Calu3 (cell line): ENCODE measurements around the gene SLC15A1. TPM values are rescaled to one million over a fixed set of nuclear protein-coding genes. Genes with fewer than 3 reads are reported as not detected.

Source experiments
- Bru-seq: library from RNA; stranded (reverse); fragments of 400-500 nt; gene quantifications from one replicate; lab custom pipeline; 2021; lab: Mats Ljungman, UMichigan
- BruChase-seq, 2 experiments: library from RNA; stranded (reverse); fragments of 400-500 nt; gene quantifications; one replicate each; lab custom pipeline; 2021; lab: Mats Ljungman, UMichigan
- BruUV-seq: library from RNA; stranded (reverse); fragments of 400-500 nt; replicated peaks from 2 replicates; lab custom pipeline; 2021; lab: Mats Ljungman, UMichigan
- CTCF ChIA-PET: fragments of 300-600 bp; sonication (Branson Sonifier 250); formaldehyde crosslinking; loops from one replicate; lab custom pipeline; 2022; ENCODE audit warnings: antibody characterized with exemption; lab: Charles Lee
- DNase-seq: peaks from one replicate; pipeline ENCODE4 v3.0.0; 2022
- H3K27ac Mint-ChIP-seq: one replicate; pipeline ENCODE4 v1.8.0; 2022; ENCODE audit warnings: mixed read lengths; ENCODE audit not compliant: unreplicated experiment
- H3K27me3 Mint-ChIP-seq: one replicate; pipeline ENCODE4 v1.8.0; 2022; ENCODE audit warnings: mixed read lengths; ENCODE audit not compliant: unreplicated experiment
- H3K36me3 Mint-ChIP-seq: one replicate; pipeline ENCODE4 v1.8.0; 2022; ENCODE audit warnings: mild to moderate bottlenecking, moderate library complexity, mixed read lengths; ENCODE audit not compliant: insufficient read depth, unreplicated experiment
- H3K4me1 Mint-ChIP-seq: one replicate; pipeline ENCODE4 v1.8.0; 2022; ENCODE audit warnings: mild to moderate bottlenecking, low read depth, mixed read lengths; ENCODE audit not compliant: unreplicated experiment
- H3K4me3 Mint-ChIP-seq: one replicate; pipeline ENCODE4 v1.8.0; 2022; ENCODE audit warnings: mild to moderate bottlenecking, low read depth, moderate library complexity, mixed read lengths; ENCODE audit not compliant: unreplicated experiment
- H3K9me3 Mint-ChIP-seq: one replicate; pipeline ENCODE4 v1.8.0; 2022; ENCODE audit warnings: low read depth, mixed read lengths; ENCODE audit not compliant: unreplicated experiment
- CTCF ChIP-seq: fragments of 200-600 bp; IDR thresholded peaks from one replicate; pipeline ENCODE4 v1.8.0; 2022; ENCODE audit warnings: antibody characterized with exemption; ENCODE audit not compliant: unreplicated experiment
- intact Hi-C: fragments of 100-400 bp; cut with micrococcal nuclease; formaldehyde crosslinking; loops from one replicate; pipeline ENCODE4 v1.10.0; 2022; ENCODE audit not compliant: unreplicated experiment
- long read RNA-seq: library from polyadenylated mRNA; stranded (forward); transcript quantifications from one replicate; pipeline ENCODE4 v2.0.0, GENCODE V29; 2022
- total RNA-seq: library from RNA; stranded (reverse); gene quantifications from 2 replicates; pipeline ENCODE4 v1.2.3, GENCODE V29; 2022

The SLC15A1 gene, protein sequence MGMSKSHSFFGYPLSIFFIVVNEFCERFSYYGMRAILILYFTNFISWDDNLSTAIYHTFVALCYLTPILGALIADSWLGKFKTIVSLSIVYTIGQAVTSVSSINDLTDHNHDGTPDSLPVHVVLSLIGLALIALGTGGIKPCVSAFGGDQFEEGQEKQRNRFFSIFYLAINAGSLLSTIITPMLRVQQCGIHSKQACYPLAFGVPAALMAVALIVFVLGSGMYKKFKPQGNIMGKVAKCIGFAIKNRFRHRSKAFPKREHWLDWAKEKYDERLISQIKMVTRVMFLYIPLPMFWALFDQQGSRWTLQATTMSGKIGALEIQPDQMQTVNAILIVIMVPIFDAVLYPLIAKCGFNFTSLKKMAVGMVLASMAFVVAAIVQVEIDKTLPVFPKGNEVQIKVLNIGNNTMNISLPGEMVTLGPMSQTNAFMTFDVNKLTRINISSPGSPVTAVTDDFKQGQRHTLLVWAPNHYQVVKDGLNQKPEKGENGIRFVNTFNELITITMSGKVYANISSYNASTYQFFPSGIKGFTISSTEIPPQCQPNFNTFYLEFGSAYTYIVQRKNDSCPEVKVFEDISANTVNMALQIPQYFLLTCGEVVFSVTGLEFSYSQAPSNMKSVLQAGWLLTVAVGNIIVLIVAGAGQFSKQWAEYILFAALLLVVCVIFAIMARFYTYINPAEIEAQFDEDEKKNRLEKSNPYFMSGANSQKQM
- total RNA-seq (0.99 and 1.7 TPM in 2 replicates), Bru-seq, nascent RNA (percentile 25 among the genes with signal in this experiment), BruChase-seq, experiment 1, labeled RNA remaining after a 6-hour chase (percentile 24 among the genes with signal in this experiment), BruChase-seq, experiment 2, labeled RNA remaining after a 2-hour chase (percentile 25 among the genes with signal in this experiment)
- long read RNA-seq, partial matches to known transcripts, result 0 of 1 reads
- long read RNA-seq, other reads (novel, unspliced or antisense), result 0 of 1 reads

DNA sequence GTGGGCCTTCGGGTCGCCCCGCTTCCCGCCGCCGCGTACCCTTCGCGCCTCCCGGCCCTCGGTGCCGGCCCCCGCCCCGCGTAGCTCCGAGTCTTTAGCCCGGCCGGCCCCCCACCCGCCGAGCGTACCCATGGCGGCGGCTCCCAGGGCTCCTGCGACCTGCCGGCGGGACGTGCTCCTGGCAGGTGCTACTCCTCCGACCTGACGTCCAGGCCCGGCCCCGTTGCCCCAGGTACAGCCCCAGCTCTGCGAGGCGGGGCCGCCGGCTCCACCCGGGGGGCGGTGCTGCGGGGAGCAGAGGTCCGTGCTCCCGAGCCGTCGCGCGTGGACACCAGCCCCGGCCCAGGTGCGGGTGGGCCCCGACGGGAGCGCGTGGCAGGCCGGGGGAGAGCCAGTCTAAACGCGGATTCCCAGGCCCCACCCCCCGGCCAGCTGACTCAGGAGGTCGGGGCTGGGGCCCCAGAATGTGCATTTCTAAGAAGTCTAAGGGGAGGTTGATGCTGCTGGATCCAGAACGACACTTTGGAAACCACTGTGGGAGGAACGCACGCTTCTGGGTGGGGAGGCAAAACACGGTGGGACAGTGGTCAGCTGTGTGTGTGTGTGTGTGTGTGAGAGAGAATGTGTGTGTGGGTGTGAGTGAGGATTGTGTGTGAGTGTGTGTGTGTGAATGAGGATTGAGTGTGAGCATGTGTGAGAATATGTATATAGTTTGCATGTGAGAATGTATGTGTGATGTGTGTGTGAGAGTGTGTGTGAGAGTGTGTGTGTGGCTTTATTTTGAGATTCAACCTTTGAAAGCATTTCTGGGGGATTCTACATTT, at the start of gene SLC15A1:
TSS of gene SLC15A1 (minus strand) at position 206 of the 824 bp plus-strand sequence. CDS start at position 132, 74 bp downstream.
- BruUV-seq, result no TSS peak
- CTCF ChIA-PET, result no interaction called here
- no peak for TF ChIP-seq CTCF
- H3K4me3 Mint-ChIP-seq, result peak within 1 kb of the TSS; percentile 43
- H3K9me3 Mint-ChIP-seq, result peaks cover 3% of the 10 kb centered on the region
- DNase-seq, result peak; percentile 20
- no peak within 1 kb of the TSS for H3K27ac Mint-ChIP-seq
- H3K4me1 Mint-ChIP-seq, result no peaks in the 10 kb centered on the region
- intact Hi-C loops, result no loop called here
- H3K27me3 Mint-ChIP-seq, result no peaks in the 10 kb centered on the region
- H3K36me3 Mint-ChIP-seq, result no peaks in the 10 kb centered on the region

DNA sequence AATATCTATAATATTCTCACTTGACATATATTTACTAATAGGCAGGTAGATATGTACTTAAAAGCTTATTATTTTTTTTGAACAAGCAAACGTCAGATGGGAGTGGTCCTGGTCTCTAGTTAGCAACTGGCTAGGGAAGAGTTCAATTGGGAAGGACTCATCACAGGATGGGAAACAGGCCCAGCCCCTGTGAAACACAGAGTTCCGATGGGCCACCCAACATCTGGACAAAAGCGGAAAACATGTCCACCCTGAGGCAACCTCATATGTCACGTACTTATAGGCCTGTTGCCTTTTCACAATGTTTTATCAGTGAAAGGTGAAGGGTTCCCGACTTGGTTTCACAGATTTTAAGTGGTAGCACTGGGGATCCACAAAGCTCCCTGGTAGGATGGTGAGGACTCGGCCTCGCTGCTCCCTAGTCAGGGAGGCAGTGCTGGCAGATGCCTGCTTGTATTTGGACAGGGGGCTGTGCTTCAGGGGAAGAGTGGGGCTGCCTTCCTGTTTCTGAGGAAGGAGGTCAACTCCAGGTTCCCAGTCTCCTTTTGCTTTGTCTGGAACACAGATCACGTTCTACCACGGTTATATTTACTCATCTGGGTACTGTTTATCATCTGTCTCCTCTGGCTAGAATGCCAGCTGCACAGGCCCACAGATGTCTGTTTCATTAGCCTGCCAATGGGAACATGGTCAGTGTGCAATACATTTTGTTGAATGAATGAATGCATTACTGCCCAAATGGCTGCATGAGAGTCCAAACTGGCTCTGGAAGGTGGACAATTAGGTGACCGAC, 49.4 kb upstream of the SLC15A1 start:
- Mint-ChIP-seq H3K27me3 (no peaks in the 10 kb centered on the region), H3K27ac (no peak overlapping the region), H3K9me3 (no peaks in the 10 kb centered on the region), H3K36me3 (no peaks in the 10 kb centered on the region), H3K4me1 (no peaks in the 10 kb centered on the region), H3K4me3 (no peak overlapping the region)
- DNase-seq, result no peak
- CTCF ChIA-PET, result no interaction called here
- no TSS peak for BruUV-seq
- no peak for TF ChIP-seq CTCF
- intact Hi-C loops, result no loop called here

DNA sequence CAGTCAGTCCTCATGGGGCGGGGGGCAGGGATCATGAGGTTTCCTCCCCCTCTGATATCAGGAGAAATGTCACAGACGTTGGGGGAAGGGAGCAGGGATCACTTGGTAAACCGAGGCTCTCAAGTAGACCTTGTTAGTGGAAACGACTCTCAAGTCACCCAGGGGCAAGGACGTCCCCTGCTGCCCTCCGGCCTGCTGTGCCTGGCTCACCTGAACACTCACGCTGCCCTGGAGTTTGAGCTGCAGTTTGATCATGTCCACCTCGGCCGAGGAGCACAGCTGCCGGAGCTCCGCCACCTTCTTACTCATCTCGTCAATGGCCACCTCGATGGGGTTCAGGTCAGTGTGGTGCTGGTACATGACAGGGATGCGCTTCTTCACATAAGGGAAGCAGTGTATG, 47.6 kb upstream of the SLC15A1 start:
- Mint-ChIP-seq H3K9me3 (no peaks in the 10 kb centered on the region), H3K27me3 (no peaks in the 10 kb centered on the region), H3K36me3 (no peaks in the 10 kb centered on the region), H3K27ac (no peak overlapping the region), H3K4me1 (no peaks in the 10 kb centered on the region), H3K4me3 (no peak overlapping the region)
- no peak for DNase-seq
- BruUV-seq, result no TSS peak
- CTCF ChIA-PET, result no interaction called here
- TF ChIP-seq CTCF, result no peak
- intact Hi-C loops, result no loop called here
